Panc1 (cell line): ENCODE measurements around the gene LY6G6D. TPM values are rescaled to one million over a fixed set of nuclear protein-coding genes. Genes with fewer than 3 reads are reported as not detected.

Experiments used
- ATAC-seq: fragments of 200-7000 bp; cut with Tn5 transposase; 2 replicates; pipeline ENCODE4 v1.9.1; 2020; ENCODE audit warnings: mild to moderate bottlenecking, moderate library complexity
- BruUV-seq: library from RNA; stranded (reverse); fragments of 400-500 nt; replicated peaks from 2 replicates; lab custom pipeline; 2021; lab: Mats Ljungman, UMichigan
- CTCF ChIA-PET: fragments of 300-600 bp; sonication (Branson Sonifier 250); formaldehyde crosslinking; loops from one replicate; lab custom pipeline; 2022; ENCODE audit warnings: antibody characterized with exemption; lab: Charles Lee
- POLR2A ChIA-PET: fragments of 300-600 bp; sonication (Branson Sonifier 250); formaldehyde crosslinking; loops from one replicate; lab custom pipeline; 2022; ENCODE audit warnings: antibody characterized with exemption; lab: Charles Lee
- DNase-seq: peaks from one replicate; pipeline ENCODE4 v3.0.0-alpha.2; 2010; ENCODE audit warnings: low read depth, low spot score
- H3K27ac ChIP-seq: 2 replicates; pipeline ENCODE4 v1.5.1; 2011; ENCODE audit warnings: mild to moderate bottlenecking, low read length, inconsistent platforms
- H3K27me3 ChIP-seq: fragments of 200-500 bp; sonication (Bioruptor generic); 2 replicates; pipeline ENCODE4 v1.6.0; 2014; ENCODE audit warnings: low read length, inconsistent platforms; ENCODE audit not compliant: control insufficient read depth, insufficient read depth
- H3K36me3 ChIP-seq: fragments of 200-500 bp; sonication (Bioruptor generic); 2 replicates; pipeline ENCODE4 v1.5.1; 2014; ENCODE audit warnings: inconsistent platforms, mild to moderate bottlenecking, low read length, moderate library complexity; ENCODE audit not compliant: control insufficient read depth, insufficient read depth
- H3K4me1 ChIP-seq: 2 replicates; pipeline ENCODE4 v1.5.1; 2011; ENCODE audit warnings: inconsistent platforms, mild to moderate bottlenecking, low read length, moderate library complexity; ENCODE audit not compliant: control insufficient read depth, insufficient read depth
- H3K4me3 ChIP-seq, 2 experiments: 2 replicates each; pipeline ENCODE4 v1.5.1; 2011 to 2012; ENCODE audit warnings: low read depth in 2 of 2, low read length in 2 of 2, mild to moderate bottlenecking in 2 of 2, inconsistent platforms in 1 of 2, moderate library complexity in 1 of 2
- H3K9me3 ChIP-seq: fragments of 200-500 bp; sonication (Bioruptor generic); 2 replicates; pipeline ENCODE4 v1.5.1; 2014; ENCODE audit warnings: low read depth, mild to moderate bottlenecking, inconsistent platforms, low read length, moderate library complexity; ENCODE audit not compliant: control insufficient read depth, insufficient read depth
- CTCF ChIP-seq: fragments of 450-650 bp; IDR thresholded peaks from 2 replicates; pipeline ENCODE4 v1.5.1; 2017; ENCODE audit warnings: mild to moderate bottlenecking
- POLR2AphosphoS5 ChIP-seq: IDR thresholded peaks from 2 replicates; pipeline ENCODE4 v1.6.1; 2012; ENCODE audit warnings: mild to moderate bottlenecking, low read depth, low read length, moderate library complexity
- REST ChIP-seq, 2 experiments: IDR thresholded peaks; 2 replicates each; pipeline ENCODE4 v1.6.1; 2011 to 2012; ENCODE audit warnings: low read depth in 2 of 2, control low read depth in 1 of 2, low read length in 1 of 2, mild to moderate bottlenecking in 1 of 2, moderate library complexity in 1 of 2; ENCODE audit not compliant: insufficient read depth in 1 of 2
- SIN3A ChIP-seq: IDR thresholded peaks from 2 replicates; pipeline ENCODE4 v1.6.1; 2012; ENCODE audit warnings: low read depth, mild to moderate bottlenecking, low read length, moderate library complexity, borderline replicate concordance; ENCODE audit not compliant: insufficient read depth
- TCF7L2 ChIP-seq: IDR thresholded peaks from 2 replicates; pipeline ENCODE4 v1.6.1; 2011; ENCODE audit warnings: mild to moderate bottlenecking, low read depth, low read length, inconsistent platforms
- in situ Hi-C: cut with HindIII; loops from 2 replicates; pipeline ENCODE4 v1.10.0; 2016; ENCODE audit warnings: low sequenced_read_pairs, low pct_unique_long_range_greater_than_20kb
- intact Hi-C: fragments of 100-400 bp; cut with micrococcal nuclease; formaldehyde crosslinking; loops from one replicate; pipeline ENCODE4 v1.10.0; 2022; ENCODE audit not compliant: unreplicated experiment
- total RNA-seq: library from RNA; stranded (reverse); gene quantifications from one replicate; pipeline ENCODE4 v1.2.1, GENCODE V29; 2021; ENCODE audit not compliant: unreplicated experiment

Gene LY6G6D
- total RNA-seq, 1 experiment from 2014 or later = not detected

GRCh38 chr6:31719001-31719400 is 3.9 kb downstream of the LY6G6D start:
- Histone ChIP-seq H3K27me3 (no peaks in the 10 kb centered on the region), H3K9me3 (no peaks in the 10 kb centered on the region), H3K36me3 (no peaks in the 10 kb centered on the region), H3K4me3 (no peak overlapping the region), H3K27ac (no peak overlapping the region), H3K4me1 (no peaks in the 10 kb centered on the region)
- intact Hi-C loops (no loop called here), in situ Hi-C loops (no loop called here)
- POLR2A ChIA-PET = interaction anchor here (0.6 kb wide), 1 partner anchor 15 kb away, joined by 3 read pairs; no protein-coding TSS in a partner anchor
- BruUV-seq = no TSS peak
- CTCF ChIA-PET = no interaction called here
- TF ChIP-seq TCF7L2 = no peak
- no peak for TF ChIP-seq REST (IDR thresholded peaks at IDR 0.05; ENCODE audit: insufficient read depth in 1 of 2, low read depth in 2 of 2, low read length in 1 of 2)
- no peak for TF ChIP-seq POLR2AphosphoS5
- no peak for TF ChIP-seq SIN3A
- TF ChIP-seq CTCF = no peak
- no peak for DNase-seq
- no peak for ATAC-seq

- TF ChIP-seq CTCF = no peak
- TF ChIP-seq TCF7L2 = no peak
- no peak for TF ChIP-seq REST (IDR thresholded peaks at IDR 0.05; ENCODE audit: insufficient read depth in 1 of 2, low read depth in 2 of 2, low read length in 1 of 2)
- no peak for TF ChIP-seq SIN3A
- no peak for TF ChIP-seq POLR2AphosphoS5
- intact Hi-C loops (no loop called here), in situ Hi-C loops (no loop called here)
- no peak overlapping the region for H3K27ac ChIP-seq
- no peak for ATAC-seq
- H3K4me3 ChIP-seq = no peak overlapping the region
- no peak for DNase-seq
- H3K27me3 ChIP-seq = no peaks in the 10 kb centered on the region
- no peaks in the 10 kb centered on the region for H3K36me3 ChIP-seq
- H3K9me3 ChIP-seq = no peaks in the 10 kb centered on the region
- no peaks in the 10 kb centered on the region for H3K4me1 ChIP-seq
- no TSS peak for BruUV-seq
- CTCF ChIA-PET = no interaction called here
- POLR2A ChIA-PET = interaction anchor here (0.6 kb wide), 1 partner anchor 107 kb away, joined by 3 read pairs; the partner anchor contains the start of gene HSPA1B
Observed at GRCh38 chr6:31720196-31720770, 5.1 kb downstream of the LY6G6D start.
